Activated B cell treated with CpG ODN at 0.5 μM for 24 hours (primary cell): ENCODE measurements around the gene NXPH2. TPM values are rescaled to one million over a fixed set of nuclear protein-coding genes. Genes with fewer than 3 reads are reported as not detected.

Experiments
- ATAC-seq: fragments of 200-7000 bp; cut with Tn5 transposase; one replicate; pipeline ENCODE4 v1.10.0; 2021; ENCODE audit warnings: low read depth, mild to moderate bottlenecking, moderate library complexity
- CTCF ChIA-PET: fragments of 350-600 bp; sonication (Branson Sonifier 250); formaldehyde crosslinking; loops from one replicate; lab custom pipeline; 2021; ENCODE audit warnings: antibody characterized with exemption; lab: Charles Lee
- POLR2A ChIA-PET: fragments of 350-600 bp; sonication (Branson Sonifier 250); formaldehyde crosslinking; loops from one replicate; lab custom pipeline; 2021; ENCODE audit warnings: antibody characterized with exemption; lab: Charles Lee
- DNase-seq: peaks from one replicate; pipeline ENCODE4 v3.0.0; 2022
- H3K27ac Mint-ChIP-seq: one replicate; pipeline ENCODE4 v1.8.0; 2020; ENCODE audit warnings: mixed read lengths
- H3K27me3 Mint-ChIP-seq: one replicate; pipeline ENCODE4 v1.8.0; 2021; ENCODE audit warnings: mixed read lengths
- H3K36me3 Mint-ChIP-seq: one replicate; pipeline ENCODE4 v1.8.0; 2021; ENCODE audit warnings: low read depth, mixed read lengths
- H3K4me1 Mint-ChIP-seq: one replicate; pipeline ENCODE4 v1.8.0; 2021; ENCODE audit warnings: mixed read lengths
- H3K4me3 Mint-ChIP-seq: one replicate; pipeline ENCODE4 v1.8.0; 2020; ENCODE audit warnings: mild to moderate bottlenecking, mixed read lengths
- H3K9me3 Mint-ChIP-seq: one replicate; pipeline ENCODE4 v1.8.0; 2020; ENCODE audit warnings: mixed read lengths
- CTCF ChIP-seq: fragments of 200-600 bp; IDR thresholded peaks from one replicate; pipeline ENCODE4 v1.8.0; 2022; ENCODE audit warnings: antibody characterized with exemption, mild to moderate bottlenecking
- intact Hi-C: fragments of 100-400 bp; cut with micrococcal nuclease; formaldehyde crosslinking; loops from one replicate; pipeline ENCODE4 v1.15.1; 2024
- total RNA-seq: library from RNA; stranded (reverse); gene quantifications from 2 replicates; pipeline ENCODE4 v1.2.3, GENCODE V29; 2022

Gene NXPH2
- total RNA-seq, 1 donor from 2014 or later = not detected

GRCh38 chr2:138722316-138722715 lies 57.9 kb downstream of the NXPH2 start:
- Mint-ChIP-seq H3K9me3 (no peaks in the 10 kb centered on the region), H3K36me3 (no peaks in the 10 kb centered on the region), H3K27ac (no peak overlapping the region), H3K4me3 (no peak overlapping the region), H3K27me3 (peaks cover 5% of the 10 kb centered on the region), H3K4me1 (no peaks in the 10 kb centered on the region)
- intact Hi-C loops = no loop called here
- no peak for DNase-seq
- ChIA-PET CTCF (no interaction called here), POLR2A (no interaction called here)
- no peak for TF ChIP-seq CTCF
- no peak for ATAC-seq

- CTCF ChIA-PET = no interaction called here
- intact Hi-C loops = no loop called here
- no peaks in the 10 kb centered on the region for H3K9me3 Mint-ChIP-seq
- no peak overlapping the region for H3K27ac Mint-ChIP-seq
- no peak for ATAC-seq
- H3K4me3 Mint-ChIP-seq = no peak overlapping the region
- peaks cover 5% of the 10 kb centered on the region for H3K27me3 Mint-ChIP-seq
- TF ChIP-seq CTCF = no peak
- H3K36me3 Mint-ChIP-seq = no peaks in the 10 kb centered on the region
- POLR2A ChIA-PET = no interaction called here
- H3K4me1 Mint-ChIP-seq = no peaks in the 10 kb centered on the region
- no peak for DNase-seq
Observed at GRCh38 chr2:138720035-138720838, 60.0 kb downstream of the NXPH2 start.

GRCh38 chr2:138718405-138718804 lies 61.8 kb downstream of the NXPH2 start:
- H3K9me3 Mint-ChIP-seq = no peaks in the 10 kb centered on the region
- H3K27ac Mint-ChIP-seq = no peak overlapping the region
- H3K36me3 Mint-ChIP-seq = no peaks in the 10 kb centered on the region
- no peaks in the 10 kb centered on the region for H3K4me1 Mint-ChIP-seq
- intact Hi-C loops = loop anchor here (5.0 kb wide), 1 partner anchor 806 kb away; no protein-coding TSS in a partner anchor
- CTCF ChIA-PET = interaction anchor here (0.7 kb wide), 1 partner anchor 807 kb away, joined by 3 read pairs; no protein-coding TSS in a partner anchor
- no peak for ATAC-seq
- no peak for TF ChIP-seq CTCF
- peaks cover 5% of the 10 kb centered on the region for H3K27me3 Mint-ChIP-seq
- POLR2A ChIA-PET = no interaction called here
- no peak overlapping the region for H3K4me3 Mint-ChIP-seq
- no peak for DNase-seq

GRCh38 chr2:138716183-138716582 lies 64.0 kb downstream of the NXPH2 start:
- DNase-seq = no peak
- POLR2A ChIA-PET = no interaction called here

More at GRCh38 chr2:138716183-138716582, 64.0 kb downstream of the NXPH2 start:
- Mint-ChIP-seq H3K4me1 (no peaks in the 10 kb centered on the region), H3K9me3 (no peaks in the 10 kb centered on the region), H3K27ac (no peak overlapping the region), H3K36me3 (no peaks in the 10 kb centered on the region), H3K27me3 (peaks cover 5% of the 10 kb centered on the region), H3K4me3 (no peak overlapping the region)
- CTCF ChIA-PET = no interaction called here
- intact Hi-C loops = loop anchor here (2.0 to 5.0 kb wide), 2 partner anchors 804 to 849 kb away; no protein-coding TSS in a partner anchor
- no peak for ATAC-seq
- TF ChIP-seq CTCF = no peak
